Endometrial microvascular endothelial cells (primary cell): ENCODE results near the gene SCGB2B2. TPM values are rescaled to one million over a fixed set of nuclear protein-coding genes. Genes with fewer than 3 reads are reported as not detected.

Experiments used
- in situ Hi-C: cut with HindIII; loops from 2 replicates; pipeline ENCODE4 v1.10.0; 2017; ENCODE audit warnings: low sequenced_read_pairs, low pct_unique_long_range_greater_than_20kb; ENCODE audit errors: inconsistent ontology term
- total RNA-seq: library from RNA; depleted of rRNA; stranded (reverse); fragments of >200 nt; gene quantifications from one replicate; pipeline ENCODE4 v1.2.3, GENCODE V29; 2015; ENCODE audit errors: inconsistent ontology term

The SCGB2B2 gene
- total RNA-seq, 1 donor from 2014 or later: not detected

DNA sequence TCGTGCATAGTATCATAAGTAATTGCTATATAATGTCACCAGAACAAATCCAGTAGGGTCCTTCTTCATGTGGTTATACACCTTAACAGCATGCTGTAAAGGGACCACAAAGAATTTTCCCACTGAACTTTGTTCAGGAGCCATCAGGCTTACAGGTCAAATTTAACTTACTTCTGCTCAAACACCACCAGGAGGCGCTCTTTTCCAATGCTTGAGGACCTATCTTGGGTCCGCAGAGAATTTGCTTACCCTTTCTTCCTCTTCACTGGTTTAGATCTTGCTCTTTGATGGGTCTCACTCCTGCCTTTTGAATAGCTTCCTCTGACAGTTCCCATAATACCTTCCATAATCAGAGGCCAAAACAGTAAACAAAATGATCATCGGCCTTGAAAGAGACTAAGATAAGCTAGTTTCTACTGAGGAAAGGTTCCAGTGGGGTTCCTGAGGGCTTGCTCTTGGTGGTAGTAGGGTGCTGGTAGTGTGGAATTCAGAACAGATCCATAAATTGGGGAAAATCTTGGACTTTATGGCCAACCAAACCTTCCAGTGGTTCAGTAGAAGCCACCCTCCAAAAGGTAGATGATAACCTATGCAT lies 37.4 kb downstream of the SCGB2B2 start:
- in situ Hi-C loops: no loop called here

DNA sequence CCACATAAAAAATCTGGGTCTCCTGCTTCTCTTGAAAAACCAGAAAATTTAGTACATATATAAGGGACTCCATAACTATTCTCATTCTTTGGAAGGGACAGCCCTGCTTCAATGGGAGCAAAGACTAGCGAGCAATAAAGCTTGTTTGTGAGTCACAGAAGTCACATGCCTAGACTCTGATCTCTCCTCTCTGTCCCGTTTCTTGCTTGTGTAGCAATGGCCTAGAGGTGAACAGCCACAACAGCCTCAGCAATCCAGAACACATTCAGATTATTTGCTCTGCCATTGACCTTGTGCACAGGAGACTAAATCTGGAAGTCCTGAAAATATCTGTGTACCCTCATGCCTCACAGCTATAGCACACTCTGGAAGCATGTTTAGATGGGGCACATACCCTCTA lies 43.2 kb downstream of the SCGB2B2 start:
- in situ Hi-C loops: no loop called here

Other genes starting within 250 kb of the SCGB2B2 start
- 95.4 TPM for gene UBA2, start 248.8 kb downstream of the SCGB2B2 start, total RNA-seq
- 29.2 TPM for gene WTIP, start 195.4 kb downstream of the SCGB2B2 start, total RNA-seq
- gene ZNF302, start 519 bp upstream of the SCGB2B2 start, total RNA-seq: 12.5 TPM
- 3.3 TPM for gene ZNF181, start 57.1 kb upstream of the SCGB2B2 start, total RNA-seq
- gene ZNF599, start 96.1 kb upstream of the SCGB2B2 start, total RNA-seq: 4.5 TPM
- gene ZNF30, start 249.7 kb upstream of the SCGB2B2 start, total RNA-seq: 3.3 TPM